ENCODE measurements around the gene NTHL1.

Gene NTHL1

GRCh38 chr16:2047330-2048115 lies at the start of gene NTHL1, which contains the start of gene TSC2:
TSS of gene NTHL1 (minus strand) at chr16:2047834. CDS start at chr16:2047823, 11 bp downstream.
TSS of gene TSC2 (plus strand) at chr16:2047985. CDS start at chr16:2048616, 631 bp downstream.
- DNase-seq (ENCODE audit: low read depth) = peak; percentile 96

- DNase-seq (ENCODE audit: low read depth) = no peak
These were observed 49.4 kb upstream of the NTHL1 start for GRCh38 chr16:2096853-2097595.

GRCh38 chr16:2095918-2096582 lies 48.4 kb upstream of the NTHL1 start:
- no peak for DNase-seq (ENCODE audit: low read depth)

GRCh38 chr16:2095315-2095853 lies 47.8 kb upstream of the NTHL1 start:
- peak; percentile 63 for DNase-seq (ENCODE audit: low read depth)

GRCh38 chr16:2093793-2094192 lies 46.2 kb upstream of the NTHL1 start:
- no peak for DNase-seq (ENCODE audit: low read depth)

- no peak for DNase-seq (ENCODE audit: low read depth)
These were observed 45.2 kb upstream of the NTHL1 start for GRCh38 chr16:2092866-2093265.

GRCh38 chr16:2092256-2092620 lies 44.6 kb upstream of the NTHL1 start:
- DNase-seq (ENCODE audit: low read depth) = no peak

GRCh38 chr16:2091547-2092255 lies 44.1 kb upstream of the NTHL1 start:
- no peak for DNase-seq (ENCODE audit: low read depth)

- DNase-seq (ENCODE audit: low read depth) = peak; percentile 59
These were observed 43.3 kb upstream of the NTHL1 start for GRCh38 chr16:2090777-2091546.

GRCh38 chr16:2090481-2090776 lies 42.8 kb upstream of the NTHL1 start:
- no peak for DNase-seq (ENCODE audit: low read depth)

- no peak for DNase-seq (ENCODE audit: low read depth)
These were observed 42.3 kb upstream of the NTHL1 start for GRCh38 chr16:2089706-2090480.

- DNase-seq (ENCODE audit: low read depth) = no peak
These were observed 41.2 kb upstream of the NTHL1 start for GRCh38 chr16:2088759-2089358.

GRCh38 chr16:2087748-2088631 lies 40.4 kb upstream of the NTHL1 start:
- DNase-seq (ENCODE audit: low read depth) = no peak

GRCh38 chr16:2086812-2087747 lies 39.4 kb upstream of the NTHL1 start:
- DNase-seq (ENCODE audit: low read depth) = no peak

GRCh38 chr16:2086106-2086742 lies 38.6 kb upstream of the NTHL1 start:
- no peak for DNase-seq (ENCODE audit: low read depth)

GRCh38 chr16:2085669-2086068 lies 38.0 kb upstream of the NTHL1 start:
- DNase-seq (ENCODE audit: low read depth) = peak; percentile 44

GRCh38 chr16:2084895-2085625 lies 37.4 kb upstream of the NTHL1 start:
- no peak for DNase-seq (ENCODE audit: low read depth)

All from EH (cell line).